ENCODE data around the gene COL9A3.

COL9A3 gene

GRCh38 chr20:62808211-62808865, 8.5 kb upstream of the COL9A3 start:
- Histone ChIP-seq H3K4me3 (replicated peaks; ENCODE audit: insufficient read depth, low read length) (no peak overlapping the region), H3K27ac (replicated peaks) (no peak overlapping the region), H3K27me3 (ENCODE audit: insufficient read depth, poor library complexity, severe bottlenecking) (no peaks in the 10 kb centered on the region)
- TF ChIP-seq REST (IDR thresholded peaks at IDR 0.05; ENCODE audit: insufficient replicate concordance, low read depth) = no peak
- no peak for TF ChIP-seq POLR2AphosphoS5 (IDR thresholded peaks at IDR 0.05; ENCODE audit: low read depth)
- TF ChIP-seq CTCF (IDR thresholded peaks at IDR 0.05; ENCODE audit: insufficient read depth, low read length) = peak; percentile 67
- peak in 1 of 2 experiments; percentile 68 for DNase-seq (ENCODE audit: low read depth in 1 of 2, low spot score in 1 of 2)

GRCh38 chr20:62809530-62810428, 7.1 kb upstream of the COL9A3 start:
- no peaks in the 10 kb centered on the region for H3K27me3 ChIP-seq (ENCODE audit: insufficient read depth, poor library complexity, severe bottlenecking)
- H3K27ac ChIP-seq (replicated peaks) = no peak overlapping the region
- DNase-seq (ENCODE audit: low read depth in 1 of 2, low spot score in 1 of 2) = no peak
- H3K4me3 ChIP-seq (replicated peaks; ENCODE audit: insufficient read depth, low read length) = no peak overlapping the region
- TF ChIP-seq GABPA (IDR thresholded peaks at IDR 0.05; ENCODE audit: low read depth) (no peak), REST (IDR thresholded peaks at IDR 0.05; ENCODE audit: insufficient replicate concordance, low read depth) (no peak), SPI1 (IDR thresholded peaks at IDR 0.05; ENCODE audit: borderline replicate concordance, low read depth) (no peak)

GRCh38 chr20:62811320-62811719, 5.5 kb upstream of the COL9A3 start:
- no peak for DNase-seq (ENCODE audit: low read depth in 1 of 2, low spot score in 1 of 2)
- peaks cover 10% of the 10 kb centered on the region for H3K27me3 ChIP-seq (ENCODE audit: insufficient read depth, poor library complexity, severe bottlenecking)
- H3K27ac ChIP-seq (replicated peaks) = no peak overlapping the region
- TF ChIP-seq GABPA (IDR thresholded peaks at IDR 0.05; ENCODE audit: low read depth) = no peak
- TF ChIP-seq POLR2AphosphoS5 (IDR thresholded peaks at IDR 0.05; ENCODE audit: low read depth) = no peak
- no peak overlapping the region for H3K4me3 ChIP-seq (replicated peaks; ENCODE audit: insufficient read depth, low read length)

GRCh38 chr20:62811720-62812119, 5.1 kb upstream of the COL9A3 start:
- no peak for DNase-seq (ENCODE audit: low read depth in 1 of 2, low spot score in 1 of 2)
- peaks cover 14% of the 10 kb centered on the region for H3K27me3 ChIP-seq (ENCODE audit: insufficient read depth, poor library complexity, severe bottlenecking)
- peak; percentile 21; the same call in 1 of the 2 replicates for TF ChIP-seq POLR2AphosphoS5 (IDR thresholded peaks at IDR 0.05; ENCODE audit: low read depth)
- TF ChIP-seq GABPA (IDR thresholded peaks at IDR 0.05; ENCODE audit: low read depth) = no peak
- no peak for TF ChIP-seq CTCF (IDR thresholded peaks at IDR 0.05; ENCODE audit: insufficient read depth, low read length)
- TF ChIP-seq SPI1 (IDR thresholded peaks at IDR 0.05; ENCODE audit: borderline replicate concordance, low read depth) = no peak
- no peak for TF ChIP-seq REST (IDR thresholded peaks at IDR 0.05; ENCODE audit: insufficient replicate concordance, low read depth)
- H3K27ac ChIP-seq (replicated peaks) = no peak overlapping the region
- H3K4me3 ChIP-seq (replicated peaks; ENCODE audit: insufficient read depth, low read length) = no peak overlapping the region

All from HL-60 (cell line).